ENCODE results near the gene SLC9A7.
A peak's percentile ranks its signal among the peaks of the same experiment; 100 is the strongest.

Gene SLC9A7

GRCh38 chrX:46599051-46599560 is 159.8 kb downstream of the SLC9A7 start:
- no peak for DNase-seq

- no peak for DNase-seq
Observed at GRCh38 chrX:46597771-46598170, 161.1 kb downstream of the SLC9A7 start.

- DNase-seq: no peak
Observed at GRCh38 chrX:46597208-46597607, 161.7 kb downstream of the SLC9A7 start.

DNA sequence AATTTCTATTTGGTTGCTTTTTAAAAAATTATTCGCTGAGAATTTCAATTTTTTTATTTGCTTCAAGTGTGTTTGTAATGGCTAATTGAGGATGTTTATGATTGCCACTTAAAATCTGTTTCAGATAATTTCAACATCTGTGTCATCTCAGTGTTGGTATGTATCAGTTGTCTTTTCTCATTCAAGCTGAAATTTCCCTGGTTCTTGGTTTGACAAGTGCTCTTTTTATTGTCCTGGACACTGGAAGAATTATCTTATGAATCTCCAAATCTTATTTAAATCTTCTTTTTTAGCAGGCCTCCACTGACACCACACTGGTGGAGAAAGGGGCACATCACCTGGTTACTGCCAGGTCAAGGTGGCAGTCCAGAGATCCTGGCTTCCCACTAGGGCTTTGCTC is 163.8 kb downstream of the SLC9A7 start:
- DNase-seq: no peak

DNA sequence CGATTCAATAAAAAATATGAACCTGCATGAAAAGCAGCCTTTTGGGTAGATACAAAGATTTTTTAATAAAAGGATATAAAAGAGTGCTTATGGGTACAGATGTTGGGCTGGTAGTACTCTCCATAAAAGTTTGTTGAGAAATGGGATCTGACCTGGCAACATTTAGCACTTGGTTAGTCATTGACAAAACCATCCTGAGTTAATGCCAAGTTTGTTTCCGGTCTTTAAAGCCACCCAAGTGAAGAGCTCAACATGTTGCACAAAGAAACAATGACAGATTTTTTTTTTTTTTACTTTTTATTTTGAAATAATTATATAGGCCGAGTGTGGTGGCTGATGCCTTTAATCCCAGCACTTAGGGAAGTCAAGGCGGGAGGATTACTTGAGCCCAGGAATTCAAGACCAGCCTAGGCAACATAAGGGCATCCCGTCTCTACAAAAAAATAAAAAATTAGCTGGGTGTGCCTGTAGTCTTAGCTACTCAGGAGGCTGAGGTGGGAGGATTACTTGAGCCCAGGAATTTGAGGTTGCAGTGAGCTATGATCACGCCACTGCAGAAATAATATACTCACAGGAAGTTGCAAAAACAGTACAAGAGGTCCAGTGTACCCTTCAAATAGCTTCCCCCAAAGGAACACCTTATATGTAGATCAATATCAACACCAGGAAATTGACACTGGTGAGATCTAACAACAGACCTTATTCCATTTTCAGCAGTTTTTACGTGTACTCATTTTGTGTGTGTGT is 168.8 kb downstream of the SLC9A7 start:
- DNase-seq: no peak

DNA sequence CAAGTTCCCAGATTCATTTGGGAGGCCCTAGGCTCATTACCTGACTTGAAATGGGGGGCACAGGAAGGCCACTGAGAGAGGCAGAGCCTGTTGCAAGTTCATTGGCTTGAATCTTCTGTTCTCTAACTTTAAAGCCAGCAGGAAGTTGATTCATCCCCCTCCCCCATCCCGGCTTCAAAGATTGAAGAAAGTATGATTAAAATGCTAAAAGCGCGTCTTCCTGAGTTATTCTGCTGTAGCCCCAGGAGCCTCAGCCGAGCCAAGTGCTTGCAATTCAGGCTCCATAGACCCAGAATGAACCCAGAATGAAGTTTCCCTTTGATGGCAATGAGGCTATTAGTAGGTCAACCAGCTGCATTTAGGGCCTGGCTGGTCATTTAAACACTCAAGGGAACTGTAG is 170.7 kb downstream of the SLC9A7 start:
- peak; percentile 58 for DNase-seq

DNA sequence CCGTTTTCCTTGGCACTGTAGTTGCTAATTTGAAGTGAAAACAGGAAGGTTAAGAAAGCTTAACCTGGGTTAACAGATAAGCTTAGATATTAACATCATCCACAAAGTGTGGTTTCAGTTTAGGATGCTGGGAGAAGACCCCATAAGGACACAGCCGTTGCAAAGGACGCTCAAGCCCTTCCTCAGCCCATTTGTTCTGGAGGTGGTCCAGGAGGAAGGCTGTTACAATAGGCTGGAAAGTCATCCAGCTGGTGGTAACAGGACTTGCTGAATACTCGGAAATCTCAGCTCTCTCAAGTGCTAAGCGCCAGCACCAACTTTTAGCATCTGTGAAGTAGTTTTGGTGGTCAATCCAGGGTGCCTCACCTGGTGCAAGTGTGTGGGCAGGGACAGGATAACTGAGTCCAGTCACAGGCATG is 171.2 kb downstream of the SLC9A7 start:
- no peak for DNase-seq

GRCh38 chrX:46587158-46587557 is 171.8 kb downstream of the SLC9A7 start:
- peak; percentile 64 for DNase-seq

DNA sequence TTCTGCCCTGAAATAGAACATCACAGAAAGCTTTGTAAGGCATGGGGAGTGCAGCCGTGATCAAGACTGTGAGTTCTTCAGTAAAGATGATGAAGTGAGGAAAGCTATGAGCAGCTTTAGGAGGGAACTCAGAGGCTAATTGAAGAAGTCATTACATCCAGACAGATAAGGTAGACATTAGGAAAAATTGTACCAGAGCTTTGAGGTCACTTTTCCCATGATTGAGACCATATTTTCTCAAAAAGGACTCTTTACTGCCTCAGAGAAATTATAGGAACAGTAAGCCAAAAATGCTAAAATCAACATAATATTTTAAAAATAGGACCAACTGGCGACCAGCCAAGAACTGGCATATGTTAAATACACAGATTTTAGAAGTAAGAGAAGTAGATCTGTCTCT is 174.2 kb downstream of the SLC9A7 start:
- no peak for DNase-seq

DNA sequence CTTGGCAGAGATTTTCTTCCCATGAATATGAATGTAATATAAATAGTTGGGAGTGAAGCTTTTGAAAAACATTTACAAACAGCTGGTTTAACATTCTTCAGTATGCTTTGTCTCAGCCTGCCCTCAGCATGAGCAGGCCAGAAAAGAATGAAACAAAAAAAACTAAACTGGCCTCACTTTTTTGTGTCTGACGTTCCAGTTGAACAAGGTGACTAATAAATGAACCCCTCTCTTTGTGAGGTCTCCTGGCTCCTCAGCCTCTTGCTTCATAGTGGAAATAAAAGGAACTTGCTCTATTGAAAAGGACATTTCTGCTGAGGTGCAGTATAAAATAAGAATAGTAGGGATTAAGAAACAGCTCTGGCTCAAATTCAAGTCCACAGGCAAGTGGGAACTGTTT is 176.0 kb downstream of the SLC9A7 start:
- DNase-seq: no peak

GRCh38 chrX:46582325-46582724 is 176.6 kb downstream of the SLC9A7 start:
- DNase-seq: no peak

GRCh38 chrX:46580613-46581012 is 178.3 kb downstream of the SLC9A7 start:
- no peak for DNase-seq

DNA sequence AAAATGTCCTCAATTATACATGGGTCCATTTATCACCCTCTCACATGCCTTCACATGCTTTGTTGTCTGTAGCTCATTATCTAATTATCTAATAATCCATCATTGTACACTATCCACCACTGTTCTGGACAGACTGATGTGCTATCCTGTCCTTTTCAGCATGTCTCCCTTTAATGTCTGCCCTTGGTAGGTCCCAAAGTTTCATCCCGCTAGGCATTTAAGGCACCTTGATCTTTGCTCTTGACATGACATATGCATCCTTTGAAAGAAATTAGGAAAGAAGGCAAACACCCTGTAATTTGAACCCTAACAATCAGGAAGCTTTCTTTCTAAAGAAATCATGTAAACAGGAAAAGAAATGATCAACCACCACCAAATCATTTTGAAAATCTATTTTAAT is 179.7 kb downstream of the SLC9A7 start:
- no peak for DNase-seq

- no peak for DNase-seq
Observed at GRCh38 chrX:46577221-46578005, 181.5 kb downstream of the SLC9A7 start.

DNA sequence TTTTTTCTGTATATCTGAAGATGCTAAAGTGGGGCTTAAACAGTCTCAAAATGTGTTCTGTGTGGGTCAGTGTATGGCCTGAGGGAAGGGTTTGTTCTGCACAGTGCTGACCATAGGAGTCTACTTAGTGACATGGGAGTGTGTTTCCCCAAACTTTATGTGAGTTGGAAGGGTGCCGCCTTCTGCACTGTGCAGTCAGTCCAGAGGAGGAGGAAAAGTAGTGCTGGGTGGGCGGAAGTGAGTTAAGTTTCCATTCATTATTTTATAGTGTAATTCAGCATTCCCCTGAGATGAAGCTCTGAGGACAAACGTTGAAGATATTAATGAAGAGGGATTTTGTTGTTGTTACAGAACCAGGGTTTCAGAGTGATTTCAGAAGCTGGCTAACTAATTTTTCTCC is 182.5 kb downstream of the SLC9A7 start:
- DNase-seq: no peak

- DNase-seq: no peak
Observed at GRCh38 chrX:46575991-46576392, 182.9 kb downstream of the SLC9A7 start.

GRCh38 chrX:46575586-46575985 is 183.3 kb downstream of the SLC9A7 start:
- DNase-seq: no peak

DNA sequence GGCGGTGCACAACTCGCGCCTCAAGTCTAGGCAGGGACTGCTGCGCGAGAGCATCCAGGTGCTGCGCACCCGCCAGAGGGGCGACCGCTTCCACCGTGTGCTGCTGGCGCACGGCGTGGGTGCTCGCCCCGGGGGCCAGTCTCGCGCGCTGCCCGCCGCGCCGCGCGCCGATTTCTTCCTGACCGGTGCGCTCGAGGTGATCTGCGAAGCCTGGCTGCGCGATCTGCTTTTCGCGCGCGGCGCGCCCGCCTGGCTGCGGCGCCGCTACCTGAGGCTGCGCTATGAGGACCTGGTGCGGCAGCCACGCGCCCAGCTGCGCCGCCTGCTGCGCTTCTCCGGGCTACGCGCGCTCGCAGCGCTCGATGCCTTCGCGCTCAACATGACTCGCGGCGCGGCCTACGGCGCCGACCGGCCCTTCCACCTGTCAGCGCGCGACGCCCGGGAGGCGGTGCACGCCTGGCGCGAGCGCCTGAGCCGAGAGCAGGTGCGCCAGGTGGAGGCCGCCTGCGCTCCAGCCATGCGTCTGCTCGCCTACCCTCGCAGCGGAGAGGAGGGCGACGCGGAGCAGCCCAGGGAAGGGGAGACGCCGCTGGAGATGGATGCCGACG is 184.0 kb downstream of the SLC9A7 start:
- peak; percentile 49 for DNase-seq

GRCh38 chrX:46573892-46574773 is 184.8 kb downstream of the SLC9A7 start:
- DNase-seq: peak; percentile 61

- peak; percentile 62 for DNase-seq
Observed at GRCh38 chrX:46573331-46573891, 185.5 kb downstream of the SLC9A7 start, which contains the start of gene CHST7. CHST7 (plus strand) TSS chrX:46573765; CDS start chrX:46573932, 167 bp downstream.

GRCh38 chrX:46572340-46572936 is 186.5 kb downstream of the SLC9A7 start:
- DNase-seq: peak; percentile 64

Data from activated CD4-positive, alpha-beta T cell treated with anti-CD3 and anti-CD28 coated beads, Interleukin-2, Interleukin-6, amounts not matched to agents 100 ng/mL and 50 ng/mL, durations not matched to agents 16 hours and 8 hours (primary cell).